ENCODE results near the gene HTR2B.

GRCh38 chr2:231058761-231059550 lies 65.9 kb downstream of the HTR2B start:
- TF ChIP-seq POLR2A (IDR thresholded peaks at IDR 0.05), result no peak
- no peak for TF ChIP-seq CTCF (IDR thresholded peaks at IDR 0.05 in 8 of 11, conservative IDR thresholded peaks at IDR 0.05 in 3 of 11)
- TF ChIP-seq POLR2AphosphoS5 (IDR thresholded peaks at IDR 0.05), result no peak

All from spleen (tissue), 7 donors.